Skin of body (tissue), 2 donors: ENCODE data around the gene WNK1. TPM values are rescaled to one million over a fixed set of nuclear protein-coding genes. Genes with fewer than 3 reads are reported as not detected.

ENCODE experiments used
- DNase-seq: peaks from one replicate; lab custom pipeline; 2025; lab: John Stamatoyannopoulos, UW
- total RNA-seq: library from RNA; depleted of rRNA; stranded (reverse); fragments of >200 nt; gene quantifications from one replicate; pipeline ENCODE4 v1.2.3, GENCODE V29; 2014

The WNK1 gene
- total RNA-seq, 1 donor from 2014 or later, result 128 TPM

GRCh38 chr12:862303-862911 is 110.0 kb downstream of the WNK1 start:
- DNase-seq, result no peak

DNA sequence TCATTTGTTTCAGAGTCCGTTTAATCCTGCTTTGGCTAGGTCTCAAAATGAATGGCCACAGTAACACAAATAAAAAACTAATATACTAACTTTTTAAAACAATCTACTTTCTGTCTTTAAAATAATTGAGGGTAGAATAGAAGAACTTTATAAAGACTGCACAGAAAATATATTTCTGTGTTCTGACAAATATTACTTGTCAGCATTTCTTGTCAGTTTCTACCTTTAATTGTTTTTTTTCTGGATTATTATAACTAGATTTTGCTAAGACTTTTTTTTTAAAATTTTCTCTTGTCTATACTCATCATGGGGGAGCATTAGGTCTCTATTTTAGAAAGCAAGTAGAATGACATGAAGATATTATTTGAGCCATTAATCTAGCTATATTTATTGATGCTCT is 110.9 kb downstream of the WNK1 start:
- no peak for DNase-seq

GRCh38 chr12:865614-866013 is 113.2 kb downstream of the WNK1 start:
- no peak for DNase-seq

DNA sequence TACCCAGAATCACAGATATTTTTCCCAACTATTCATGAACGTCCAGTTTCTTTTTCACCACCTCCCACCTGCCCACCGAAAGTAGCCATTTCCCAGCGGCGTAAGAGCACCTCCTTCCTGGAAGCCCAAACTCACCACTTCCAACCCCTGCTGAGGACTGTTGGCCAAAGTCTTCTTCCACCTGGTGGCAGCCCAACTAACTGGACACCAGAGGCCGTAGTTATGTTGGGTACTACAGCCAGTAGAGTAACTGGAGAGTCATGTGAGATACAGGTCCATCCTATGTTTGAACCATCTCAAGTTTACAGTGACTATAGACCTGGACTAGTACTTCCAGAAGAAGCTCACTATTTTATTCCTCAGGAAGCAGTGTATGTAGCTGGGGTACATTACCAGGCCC is 115.5 kb downstream of the WNK1 start:
- no peak for DNase-seq

DNA sequence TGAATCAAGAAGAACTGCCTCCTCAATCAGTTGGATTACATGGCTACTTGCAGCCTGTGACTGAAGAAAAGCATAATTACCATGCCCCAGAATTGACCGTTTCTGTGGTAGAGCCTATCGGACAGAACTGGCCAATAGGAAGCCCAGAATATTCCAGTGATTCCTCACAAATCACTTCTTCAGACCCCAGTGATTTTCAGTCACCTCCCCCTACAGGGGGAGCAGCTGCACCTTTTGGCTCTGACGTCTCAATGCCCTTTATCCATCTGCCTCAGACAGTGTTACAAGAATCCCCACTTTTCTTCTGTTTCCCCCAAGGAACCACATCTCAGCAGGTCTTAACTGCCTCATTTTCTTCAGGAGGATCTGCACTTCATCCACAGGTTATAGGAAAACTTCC is 116.3 kb downstream of the WNK1 start:
- DNase-seq, result no peak

GRCh38 chr12:870378-870777 is 118.0 kb downstream of the WNK1 start:
- DNase-seq, result no peak

DNA sequence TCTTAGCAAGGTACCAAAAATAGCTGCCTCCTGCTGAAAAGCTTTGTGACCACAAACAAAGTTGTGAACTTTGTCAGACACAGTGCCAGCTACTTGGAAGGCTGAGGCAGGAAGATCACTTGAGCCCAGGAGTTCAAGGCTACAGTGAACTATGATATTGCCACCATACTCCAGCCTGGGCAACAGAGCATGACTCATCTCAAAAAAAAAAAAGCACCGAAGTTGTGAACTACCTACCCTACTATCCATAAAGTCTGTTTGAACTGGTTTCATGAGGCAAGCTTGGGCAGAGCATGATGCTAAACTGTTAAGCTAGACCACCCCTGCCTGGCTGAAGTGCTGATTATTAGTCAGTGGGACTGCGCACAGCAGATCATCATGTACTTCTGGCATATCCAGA is 121.6 kb downstream of the WNK1 start:
- DNase-seq, result no peak

- DNase-seq, result no peak
Measured at GRCh38 chr12:879641-880040, 127.3 kb downstream of the WNK1 start.

- DNase-seq, result no peak
Measured at GRCh38 chr12:880656-881055, 128.3 kb downstream of the WNK1 start.

- DNase-seq, result no peak
Measured at GRCh38 chr12:884746-885414, 132.5 kb downstream of the WNK1 start.

- no peak for DNase-seq
Measured at GRCh38 chr12:885701-886100, 133.3 kb downstream of the WNK1 start.

- no peak for DNase-seq
Measured at GRCh38 chr12:886206-886605, 133.8 kb downstream of the WNK1 start.

GRCh38 chr12:894226-894625 is 141.8 kb downstream of the WNK1 start:
- DNase-seq, result no peak

DNA sequence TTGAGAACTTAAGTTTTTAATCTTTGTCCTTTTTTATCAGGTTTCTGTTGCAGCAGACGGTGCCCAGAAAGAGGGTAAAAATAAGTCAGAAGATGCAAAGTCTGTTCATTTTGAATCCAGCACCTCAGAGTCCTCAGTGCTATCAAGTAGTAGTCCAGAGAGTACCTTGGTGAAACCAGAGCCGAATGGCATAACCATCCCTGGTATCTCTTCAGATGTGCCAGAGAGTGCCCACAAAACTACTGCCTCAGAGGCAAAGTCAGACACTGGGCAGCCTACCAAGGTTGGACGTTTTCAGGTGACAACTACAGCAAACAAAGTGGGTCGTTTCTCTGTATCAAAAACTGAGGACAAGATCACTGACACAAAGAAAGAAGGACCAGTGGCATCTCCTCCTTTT is 143.7 kb downstream of the WNK1 start:
- no peak for DNase-seq

DNA sequence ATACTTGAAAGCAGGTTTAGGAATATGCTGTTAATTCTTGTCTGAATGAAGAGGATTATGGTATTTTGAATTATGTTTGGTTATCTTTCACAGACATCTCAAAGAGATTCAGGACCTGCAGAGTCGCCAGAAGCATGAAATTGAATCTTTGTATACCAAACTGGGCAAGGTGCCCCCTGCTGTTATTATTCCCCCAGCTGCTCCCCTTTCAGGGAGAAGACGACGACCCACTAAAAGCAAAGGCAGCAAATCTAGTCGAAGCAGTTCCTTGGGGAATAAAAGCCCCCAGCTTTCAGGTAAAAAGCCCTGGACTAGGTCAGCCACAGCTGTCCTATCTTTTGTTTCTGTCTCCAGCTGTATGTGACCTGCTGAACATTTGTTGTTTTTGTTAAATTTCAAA is 145.0 kb downstream of the WNK1 start:
- no peak for DNase-seq

DNA sequence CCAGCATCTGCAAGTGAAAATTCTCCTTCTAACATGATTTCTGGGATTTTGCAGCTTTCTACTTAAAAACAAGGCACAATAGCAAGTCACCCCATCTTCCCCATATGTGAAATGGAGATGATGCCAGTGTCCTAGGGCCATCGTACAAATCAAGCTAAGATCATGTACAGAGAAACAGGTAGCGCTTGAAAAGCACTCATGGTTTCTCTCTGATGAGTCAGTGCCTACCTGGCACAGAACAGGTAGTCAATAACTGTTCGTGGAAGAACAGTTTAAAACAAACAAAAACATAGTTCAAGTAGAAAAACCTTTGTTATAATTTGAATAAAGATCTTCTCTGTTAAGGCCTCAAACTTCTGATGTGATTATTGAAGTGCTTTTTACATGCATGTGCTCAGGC is 150.2 kb downstream of the WNK1 start:
- DNase-seq, result no peak

- no peak for DNase-seq
Measured at GRCh38 chr12:903055-903454, 150.7 kb downstream of the WNK1 start.

DNA sequence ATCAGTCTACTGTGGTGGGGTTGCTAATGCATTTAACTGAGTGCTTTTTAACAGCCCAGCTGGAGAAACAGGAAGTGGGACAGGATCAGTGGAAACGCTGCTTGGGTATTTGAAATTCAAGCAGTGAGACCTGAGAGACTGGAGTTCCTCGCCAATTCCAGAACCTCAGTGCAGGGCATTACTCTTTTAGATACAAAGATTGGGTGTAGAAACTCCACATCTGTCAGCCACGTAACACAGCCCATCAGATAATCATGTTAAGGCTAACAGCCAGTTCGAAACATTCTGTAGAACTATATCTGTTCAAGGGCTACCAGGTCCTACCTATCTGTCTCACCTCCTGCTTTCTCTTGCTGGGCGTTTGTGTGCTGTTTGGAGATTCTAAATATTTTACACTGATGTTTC is 151.6 kb downstream of the WNK1 start:
- no peak for DNase-seq

DNA sequence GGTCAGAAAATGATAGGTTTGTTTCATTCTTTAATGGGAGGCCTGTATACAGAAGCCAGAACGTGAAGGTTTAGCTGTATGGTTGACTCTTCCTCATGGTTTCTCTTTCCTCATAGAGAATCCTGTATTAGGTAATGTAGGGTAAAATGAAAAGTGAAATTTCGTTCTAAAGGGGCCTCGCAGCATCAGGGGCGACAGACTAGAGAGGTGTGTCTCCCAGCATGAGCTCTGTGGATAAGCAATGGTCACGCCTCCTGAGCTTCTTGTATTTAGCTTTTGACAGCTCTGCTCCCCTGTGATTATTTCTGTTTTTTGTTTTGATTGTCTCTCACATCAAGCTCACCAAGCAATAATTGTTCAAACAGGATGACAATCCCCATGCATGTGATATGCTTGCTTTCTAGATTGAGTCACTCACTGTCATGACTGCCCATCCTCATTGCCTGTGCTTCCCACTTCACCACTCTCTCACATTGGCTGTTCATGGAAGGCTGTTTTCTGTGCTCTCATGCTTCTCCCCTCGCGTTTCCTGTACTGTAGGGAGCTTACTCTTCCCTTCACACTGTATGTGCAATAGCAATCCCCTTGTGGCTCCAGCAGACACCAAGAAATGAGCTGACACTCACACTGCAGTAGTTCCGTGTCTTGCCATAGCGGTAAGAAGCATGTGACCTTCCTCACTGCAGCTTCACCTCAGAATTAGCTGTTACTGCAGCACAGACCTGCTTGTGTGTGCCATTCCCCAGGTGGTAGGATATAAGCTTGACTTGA is 153.1 kb downstream of the WNK1 start:
- DNase-seq, result no peak

GRCh38 chr12:906062-906585 is 153.7 kb downstream of the WNK1 start:
- DNase-seq, result no peak

- DNase-seq, result no peak
Measured at GRCh38 chr12:907413-908185, 155.2 kb downstream of the WNK1 start.

- no peak for DNase-seq
Measured at GRCh38 chr12:909861-910260, 157.5 kb downstream of the WNK1 start.
